A549 treated with ZK216348 at 1 μM for 4 hours (cell line): ENCODE measurements around the gene LPIN1. TPM values are rescaled to one million over a fixed set of nuclear protein-coding genes. Genes with fewer than 3 reads are reported as not detected.

Experiments
- total RNA-seq: library from RNA; stranded (reverse); fragments of 200-300 nt; extraction: Qiagen RNA extraction; gene quantifications from 5 replicates; pipeline ENCODE4 v1.2.3, GENCODE V29; 2022; ENCODE audit warnings: low read depth

LPIN1 gene
- 8.7 to 12.5 TPM (median 9.1 TPM) in 5 replicates for total RNA-seq

GRCh38 chr2:11746376-11746806 is at the start of gene LPIN1:
Gene LPIN1, plus strand, starts transcription at chr2:11746632. Its CDS starts 18,910 bp downstream, at chr2:11765542.

Other genes starting within 250 kb of the LPIN1 start
- 2.2 to 3.7 TPM (median 2.7 TPM) in 5 replicates for gene GREB1, start 212.6 kb upstream of the LPIN1 start, total RNA-seq
- not detected in 5 replicates for gene NTSR2, start 76.4 kb upstream of the LPIN1 start, total RNA-seq